K562 (cell line): ENCODE measurements around the gene NAP1L1. TPM values are rescaled to one million over a fixed set of nuclear protein-coding genes. Genes with fewer than 3 reads are reported as not detected.

Experiments
- AFF4 ChIP-seq: sonication (generic); formaldehyde crosslinking; IDR thresholded peaks from 2 replicates; pipeline ENCODE4 v1.8.0; 2023; ENCODE audit warnings: mild to moderate bottlenecking, missing genetic modification reagents
- ASH1L ChIP-seq: fragments of 450-650 bp; IDR thresholded peaks from 2 replicates; pipeline ENCODE4 v1.6.1; 2018; ENCODE audit warnings: borderline replicate concordance, mild to moderate bottlenecking, low read depth; ENCODE audit not compliant: partially characterized antibody
- BMI1 ChIP-seq: fragments of 150-350 bp; IDR thresholded peaks from 2 replicates; pipeline ENCODE4 v1.6.1; 2014; ENCODE audit warnings: low read length
- CBX1 ChIP-seq: sonication (generic); IDR thresholded peaks from 2 replicates; pipeline ENCODE4 v1.6.1; 2016; ENCODE audit warnings: antibody characterized with exemption, low read depth, mild to moderate bottlenecking
- CTBP1 ChIP-seq: fragments of 450-650 bp; IDR thresholded peaks from 2 replicates; pipeline ENCODE4 v1.6.1; 2016; ENCODE audit warnings: borderline replicate concordance
- MCM5 ChIP-seq: fragments of 450-650 bp; IDR thresholded peaks from 2 replicates; pipeline ENCODE4 v1.6.1; 2016; ENCODE audit warnings: low read depth
- NR2C2 ChIP-seq, 2 experiments: fragments of 200-800 bp in 1 of 2; sonication (Bioruptor generic) in 1 of 2; sonication (generic) in 1 of 2; formaldehyde crosslinking in 1 of 2; IDR thresholded peaks; 2 replicates each; pipeline versions ENCODE4 v1.6.1 to v1.8.0; 2016 to 2022; ENCODE audit warnings: mild to moderate bottlenecking in 1 of 2, missing compliant biosample characterization in 1 of 2, missing genetic modification characterization in 1 of 2, missing genetic modification reagents in 1 of 2
- RBM25 ChIP-seq: fragments of 200-400 bp; formaldehyde crosslinking; IDR thresholded peaks from 2 replicates; pipeline ENCODE4 v1.6.1; 2018; ENCODE audit warnings: low read length, low read depth, moderate library complexity; ENCODE audit not compliant: severe bottlenecking
- SRSF1 ChIP-seq: fragments of 200-400 bp; formaldehyde crosslinking; IDR thresholded peaks from 2 replicates; pipeline ENCODE4 v1.6.1; 2017; ENCODE audit warnings: mild to moderate bottlenecking, low read depth, low read length, moderate library complexity
- TAF7 ChIP-seq: fragments of 450-650 bp; IDR thresholded peaks from 2 replicates; pipeline ENCODE4 v1.6.1; 2016; ENCODE audit warnings: missing genetic modification characterization, missing compliant biosample characterization
- TAF9B ChIP-seq: fragments of 450-650 bp; IDR thresholded peaks from 2 replicates; pipeline ENCODE4 v1.6.1; 2018; ENCODE audit warnings: mild to moderate bottlenecking; ENCODE audit not compliant: partially characterized antibody
- TCF15 ChIP-seq: fragments of 250-450 bp; sonication (Bioruptor Pico); IDR thresholded peaks from 2 replicates; pipeline ENCODE4 v1.8.0; 2022; ENCODE audit warnings: moderate library complexity, mild to moderate bottlenecking, inconsistent platforms
- TEAD1 ChIP-seq, 2 experiments: fragments of 450-650 bp in 1 of 2; sonication (generic) in 1 of 2; formaldehyde crosslinking; IDR thresholded peaks; 2 replicates each; pipeline versions ENCODE4 v1.4.0 to v1.8.0; 2020 to 2022; ENCODE audit warnings: mild to moderate bottlenecking in 2 of 2, missing genetic modification reagents in 1 of 2
- TEAD2 ChIP-seq: fragments of 450-650 bp; IDR thresholded peaks from 2 replicates; pipeline ENCODE4 v1.6.1; 2016; ENCODE audit warnings: missing genetic modification characterization, control low read depth, missing compliant biosample characterization
- ZBTB1 ChIP-seq: sonication (generic); formaldehyde crosslinking; IDR thresholded peaks from 2 replicates; pipeline ENCODE4 v1.8.1; 2023; ENCODE audit warnings: missing genetic modification reagents, low read depth, mild to moderate bottlenecking, borderline replicate concordance
- ZBTB11 ChIP-seq, 3 experiments: fragments of 200-800 bp in 1 of 3; fragments of 250-450 bp in 1 of 3; fragments of 450-650 bp in 1 of 3; sonication (Bioruptor Pico) in 1 of 3; sonication (Bioruptor generic) in 1 of 3; formaldehyde crosslinking in 1 of 3; IDR thresholded peaks; 2 replicates each; pipeline versions ENCODE4 v1.6.1 to v1.8.0; 2016 to 2022; ENCODE audit warnings: mild to moderate bottlenecking in 2 of 3, missing genetic modification characterization in 2 of 3, missing compliant biosample characterization in 1 of 3, moderate library complexity in 1 of 3
- ZC3H8 ChIP-seq: fragments of 450-650 bp; IDR thresholded peaks from 2 replicates; pipeline ENCODE4 v1.6.1; 2017
- ZNF707 ChIP-seq: fragments of 250-450 bp; sonication (Bioruptor Pico); conservative IDR thresholded peaks from 2 replicates; pipeline ENCODE4 v1.8.0; 2022; ENCODE audit warnings: inconsistent platforms, mild to moderate bottlenecking, moderate library complexity
- ZSCAN32 ChIP-seq: fragments of 450-650 bp; formaldehyde crosslinking; IDR thresholded peaks from 2 replicates; pipeline ENCODE4 v1.4.0; 2020; ENCODE audit warnings: mild to moderate bottlenecking, moderate library complexity
- ZZZ3 ChIP-seq: fragments of 450-650 bp; IDR thresholded peaks from 2 replicates; pipeline ENCODE4 v1.6.1; 2016; ENCODE audit warnings: antibody characterized with exemption, mild to moderate bottlenecking, moderate library complexity
- polyA plus RNA-seq, 8 experiments: library from polyadenylated mRNA; depleted of rRNA in 4 of 8; stranded (reverse) in 5 of 8; unstranded in 3 of 8; fragments of >200 nt; fragmentation: Nextera tagmentation in 2 of 8; fragmentation: Illumina TruSeq in 1 of 8; extraction: Ambion mirVana in 2 of 8; extraction: Trizol in 1 of 8; gene quantifications; 2 replicates each; pipeline versions ENCODE4 v1.2.1 to v1.2.3, GENCODE V29; 2011 to 2014; ENCODE audit warnings: inconsistent platforms in 1 of 8, missing spikeins in 1 of 8
- total RNA-seq, 7 experiments: library from RNA; depleted of rRNA in 6 of 7; stranded (reverse); fragments of >200 nt in 6 of 7; fragmentation: Illumina TruSeq in 2 of 7; extraction: Trizol in 2 of 7; gene quantifications; 2 replicates each; pipeline versions ENCODE4 v1.2.1 to v1.2.3, GENCODE V29; 2011 to 2021; ENCODE audit warnings: low replicate concordance in 1 of 7

NAP1L1 gene
- total and polyA plus RNA-seq, 9 of the 15 experiments (the other 6 are each of a cell fraction or from before 2014, with no cell fraction given): 287 to 747 (median 450) TPM

- TF ChIP-seq ZBTB11 (CRISPR knock-in tag; IDR thresholded peaks at IDR 0.05) (no peak), TEAD1 (CRISPR knock-in tag; IDR thresholded peaks at IDR 0.05) (no peak), TAF9B (no peak), ZZZ3 (no peak), TAF7 (no peak), ZC3H8 (no peak), MCM5 (no peak), ZSCAN32 (no peak), AFF4 (CRISPR knock-in tag) (no peak), ZNF707 (no peak), TCF15 (CRISPR knock-in tag) (no peak), ZBTB1 (no peak), ASH1L (no peak), CTBP1 (no peak), RBM25 (no peak), SRSF1 (no peak), CBX1 (no peak), TEAD2 (no peak), NR2C2 (CRISPR knock-in tag; IDR thresholded peaks at IDR 0.05) (no peak), NR2C2 (tag; IDR thresholded peaks at IDR 0.05) (no peak), BMI1 (no peak)
Observed at GRCh38 chr12:76033081-76034011, 51.1 kb downstream of the NAP1L1 start (continued).
